COLO829 (cell line): Measurements from ENCODE around the gene TNFRSF25.
"Not testable (repeated sequence)": the region's sequence is repeated elsewhere in the genome, so short reads cannot be mapped to it uniquely, and the experiment has no call there.

ENCODE experiments used
- DNase-seq: peaks from one replicate; pipeline ENCODE4 v3.0.0; 2012; ENCODE audit warnings: low spot score

Gene TNFRSF25

DNA sequence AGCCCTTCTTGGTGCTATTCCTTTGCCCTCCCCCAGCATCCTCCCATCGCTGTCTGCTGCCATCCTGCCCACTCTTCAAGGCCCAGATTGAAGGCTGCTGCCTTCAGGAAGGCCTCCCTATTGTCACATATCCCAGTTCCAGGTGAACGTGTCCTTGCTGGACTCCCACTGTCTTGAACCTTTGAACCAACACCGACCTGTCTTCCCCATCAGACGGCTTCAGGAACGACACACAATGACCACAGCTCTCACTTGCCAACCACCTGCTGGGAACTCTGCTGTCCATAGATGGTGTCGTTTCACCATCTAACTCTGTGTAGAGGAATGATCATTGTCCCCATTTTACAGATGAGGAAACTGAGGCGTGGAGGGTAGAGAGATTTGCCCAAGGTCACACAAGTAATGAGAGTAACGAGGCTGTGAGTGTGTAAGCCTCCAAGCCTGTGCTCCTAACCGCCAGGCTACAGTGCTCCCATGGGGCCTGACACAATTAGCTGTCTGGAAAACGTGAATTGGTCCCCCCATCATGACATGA, 35.4 kb upstream of the TNFRSF25 start:
- no peak for DNase-seq

DNA sequence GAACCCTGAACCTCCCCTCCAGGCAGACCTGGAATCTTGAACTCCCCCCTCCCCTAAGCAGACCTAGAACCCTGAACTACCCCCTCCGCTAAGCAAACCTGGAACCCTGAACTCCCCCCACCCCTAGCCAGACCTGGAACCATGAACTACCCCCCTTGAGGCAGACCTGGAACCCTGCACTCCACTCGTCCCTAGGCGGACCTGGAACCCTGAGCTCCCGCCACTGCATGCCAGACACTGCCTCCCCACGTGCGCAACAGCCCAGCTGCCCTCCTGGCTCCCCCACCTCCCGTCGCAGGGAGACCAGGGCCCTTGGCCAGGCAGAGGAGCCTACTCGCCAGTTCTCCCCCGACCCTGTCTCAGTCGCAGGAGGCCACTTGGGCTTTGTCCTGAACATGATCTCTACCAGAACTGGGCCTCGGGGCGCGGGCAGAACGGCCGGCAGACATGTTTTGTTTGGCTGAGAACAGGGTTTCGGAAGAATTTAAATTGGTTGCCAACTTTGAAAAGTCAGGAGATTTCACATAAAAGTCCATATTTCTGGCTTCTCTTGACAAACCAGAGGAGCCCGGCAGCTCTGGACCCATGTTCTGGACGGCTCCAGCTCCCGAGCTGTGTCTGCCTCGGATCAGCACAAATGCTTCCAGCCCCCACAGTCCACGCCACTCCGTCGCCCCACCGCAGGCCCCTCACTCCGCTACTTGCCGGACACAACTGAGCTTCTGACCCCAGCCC, 34.7 kb upstream of the TNFRSF25 start:
- no peak for DNase-seq

DNA sequence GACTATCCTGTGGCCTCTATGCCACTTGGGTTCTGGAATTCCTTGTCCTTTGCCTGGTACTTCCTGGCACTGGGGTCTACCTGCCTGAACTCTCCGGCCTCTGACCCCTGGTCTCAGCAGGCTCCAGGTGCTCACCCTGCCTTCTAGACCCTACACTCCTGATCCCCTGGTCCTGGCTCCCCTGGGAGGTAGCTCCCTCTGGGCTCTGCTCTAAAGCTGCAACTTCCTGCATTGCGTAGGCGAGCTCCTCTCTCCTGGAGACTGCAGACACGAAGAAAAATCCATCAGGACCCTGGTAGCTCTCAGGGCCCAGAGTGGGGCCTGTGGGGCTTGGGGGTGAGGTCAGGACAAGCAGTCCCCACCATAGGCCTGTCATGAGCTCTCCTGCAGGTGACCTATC, 33.3 kb upstream of the TNFRSF25 start:
- DNase-seq, result no peak

DNA sequence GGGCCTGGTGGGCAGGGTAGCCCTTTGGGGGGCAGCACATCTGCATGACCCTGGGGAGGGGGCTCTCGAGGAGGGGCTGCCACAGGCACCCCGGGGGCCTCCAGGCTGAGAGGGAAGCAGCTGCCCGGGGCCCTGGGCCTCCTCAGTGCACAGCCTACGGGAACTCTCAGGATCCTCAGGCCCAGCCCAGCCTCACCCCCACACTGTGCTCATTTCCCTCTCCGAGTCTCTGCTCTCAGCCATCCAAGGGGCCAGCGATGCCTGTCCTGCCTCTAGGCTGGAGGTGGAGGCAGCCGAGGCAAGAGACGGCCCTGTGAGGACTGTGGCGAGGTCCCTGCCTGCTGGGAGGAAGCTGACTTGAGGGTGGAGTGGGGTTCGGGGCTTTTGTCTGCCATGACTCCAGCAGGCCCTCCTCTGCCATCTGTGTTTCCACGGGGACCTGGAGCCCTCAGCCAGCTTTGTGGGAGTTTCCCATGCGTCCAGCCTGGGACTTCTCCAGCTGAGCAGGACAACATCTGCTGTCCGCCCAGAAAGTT, 32.7 kb upstream of the TNFRSF25 start:
- no peak for DNase-seq

DNA sequence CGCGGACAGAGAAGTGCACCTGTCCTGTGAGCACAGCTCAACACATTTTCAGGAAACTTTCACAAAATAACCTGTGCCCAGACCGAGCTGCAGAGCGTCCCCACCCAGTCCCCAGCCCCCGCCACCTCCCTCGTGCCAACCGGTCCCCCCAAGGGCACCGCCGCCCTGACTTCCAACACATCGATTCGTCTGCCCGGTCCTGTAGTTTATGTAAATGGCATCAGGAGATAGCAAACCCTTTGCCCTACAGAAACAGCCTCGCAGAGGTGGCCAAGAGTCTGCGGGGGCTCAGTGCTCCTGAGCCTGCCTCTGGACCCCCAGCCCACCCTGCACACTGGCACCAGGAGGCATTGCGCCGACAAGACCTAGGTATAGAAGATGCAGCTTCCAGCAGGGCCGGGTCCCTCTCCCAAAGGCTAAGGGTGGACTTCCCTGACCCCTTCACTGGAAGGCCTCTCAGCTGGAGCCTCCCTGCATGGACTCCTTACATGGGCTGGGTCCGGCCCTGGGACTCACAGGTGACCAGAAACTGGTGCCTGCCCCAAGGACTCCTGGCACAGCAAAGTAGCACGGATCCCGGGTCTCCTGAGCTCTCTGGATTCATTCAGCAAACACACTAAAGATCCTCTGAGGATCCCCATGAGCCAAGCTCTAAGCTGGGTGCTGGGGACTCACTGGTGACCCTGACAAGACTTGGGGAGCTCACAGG, 32.0 kb upstream of the TNFRSF25 start:
- DNase-seq, result no peak

DNA sequence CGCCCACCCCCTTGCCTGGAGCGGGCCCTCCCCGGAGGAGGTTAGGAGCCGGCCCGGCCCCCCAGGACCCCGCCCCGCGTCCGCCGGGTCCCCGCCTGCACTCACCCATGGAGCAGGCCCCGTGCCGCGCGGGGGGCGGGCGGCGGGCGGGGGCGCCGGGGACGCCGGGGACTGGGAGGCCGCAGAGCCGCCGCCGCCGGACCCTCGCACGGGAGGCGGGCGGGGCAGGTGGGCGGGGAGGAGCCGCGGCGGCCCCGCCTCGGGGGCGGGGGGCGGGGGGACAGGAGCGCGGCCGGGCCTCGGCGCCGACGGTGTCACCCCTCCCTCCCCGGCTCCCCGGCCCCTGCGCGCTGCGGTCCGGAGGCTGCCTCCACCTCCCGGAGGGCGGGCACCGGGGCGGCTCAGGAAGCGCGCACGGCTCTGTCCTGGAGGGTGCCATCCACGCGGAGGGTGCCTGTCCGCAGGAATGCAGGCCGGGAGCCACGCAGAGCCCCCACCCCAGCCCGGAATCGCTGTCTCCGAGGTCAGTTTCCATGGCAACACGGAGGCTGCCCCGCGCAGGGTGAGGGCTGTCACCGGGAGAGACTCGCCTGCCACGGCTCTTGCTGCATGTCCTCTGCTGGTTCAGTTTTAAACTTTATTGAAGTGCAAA, 31.4 kb upstream of the TNFRSF25 start:
- DNase-seq, result peak; percentile 33

DNA sequence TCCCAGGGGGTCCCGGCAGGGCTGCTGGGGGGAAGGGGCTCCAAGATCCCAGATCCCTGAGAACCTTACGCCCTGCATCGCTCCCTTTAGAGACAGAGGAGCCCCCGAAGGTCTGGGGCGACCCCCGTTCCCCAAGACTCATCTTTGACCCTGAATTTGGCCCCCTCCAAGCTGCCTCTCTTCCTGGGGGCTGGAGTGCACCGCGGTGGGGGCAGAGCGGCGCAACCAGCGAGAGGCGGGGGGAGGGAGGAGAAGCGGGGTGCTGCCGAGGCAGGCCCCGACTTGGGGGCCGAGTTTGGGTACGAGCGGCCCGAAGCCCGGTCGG, 30.9 kb upstream of the TNFRSF25 start:
- no peak for DNase-seq

DNA sequence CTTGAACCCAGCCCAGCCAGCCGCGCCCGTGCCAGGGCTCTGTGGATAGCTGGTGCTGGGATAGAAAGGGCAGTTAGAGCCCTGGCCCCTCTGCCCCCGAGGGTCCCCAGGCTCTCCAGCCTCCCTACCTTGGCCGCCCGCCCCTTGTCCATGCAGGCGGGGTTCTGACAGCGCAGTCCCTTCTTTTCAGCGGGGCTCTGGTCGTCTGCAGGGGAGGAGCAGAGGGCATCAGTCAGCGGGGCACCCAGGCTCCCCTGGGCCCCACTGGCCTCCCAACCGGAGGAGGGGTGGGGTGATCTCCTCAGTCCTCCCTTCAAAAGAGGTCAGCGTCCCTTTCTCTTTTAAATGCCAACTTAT, 30.4 kb upstream of the TNFRSF25 start:
- DNase-seq, result no peak

DNA sequence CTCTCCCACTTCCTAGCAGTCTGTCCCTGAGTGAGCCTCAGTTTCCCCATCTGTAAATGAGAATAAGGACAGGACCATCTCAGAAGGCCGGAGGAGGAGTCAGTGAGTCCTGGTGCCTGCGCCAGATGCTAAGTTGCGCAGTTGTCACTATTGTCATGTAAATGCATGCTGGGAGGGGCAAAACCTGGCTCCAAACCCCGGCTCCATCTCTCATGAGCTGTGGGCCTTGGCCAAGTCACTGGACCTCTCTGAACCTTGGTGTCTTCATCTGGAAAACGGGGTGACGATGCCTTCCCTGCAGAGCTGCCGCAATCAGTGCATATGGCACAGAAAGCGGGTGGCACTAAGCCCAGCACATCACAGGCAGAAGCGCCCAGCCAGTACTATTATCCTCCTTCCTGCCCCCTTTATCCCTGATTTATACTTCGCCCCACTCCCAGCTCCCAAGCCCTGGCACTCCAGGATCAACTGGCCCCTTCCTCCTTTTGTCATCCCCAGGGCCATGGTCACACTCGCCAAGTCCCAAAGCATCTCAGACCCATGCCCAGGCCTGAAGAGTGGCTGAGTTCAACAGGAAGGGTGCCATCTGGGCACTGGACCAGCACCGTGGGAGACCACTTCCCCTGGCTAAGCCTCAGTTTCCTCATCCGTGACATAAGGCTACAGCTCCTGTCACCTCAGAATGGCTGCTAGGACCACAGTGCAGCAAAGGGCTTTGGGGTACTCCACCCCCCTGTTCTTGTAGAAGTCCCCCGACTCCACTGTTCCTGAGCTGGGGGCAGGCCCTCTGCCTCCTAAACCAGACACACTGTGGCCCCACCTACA, 29.8 kb upstream of the TNFRSF25 start:
- no peak for DNase-seq

DNA sequence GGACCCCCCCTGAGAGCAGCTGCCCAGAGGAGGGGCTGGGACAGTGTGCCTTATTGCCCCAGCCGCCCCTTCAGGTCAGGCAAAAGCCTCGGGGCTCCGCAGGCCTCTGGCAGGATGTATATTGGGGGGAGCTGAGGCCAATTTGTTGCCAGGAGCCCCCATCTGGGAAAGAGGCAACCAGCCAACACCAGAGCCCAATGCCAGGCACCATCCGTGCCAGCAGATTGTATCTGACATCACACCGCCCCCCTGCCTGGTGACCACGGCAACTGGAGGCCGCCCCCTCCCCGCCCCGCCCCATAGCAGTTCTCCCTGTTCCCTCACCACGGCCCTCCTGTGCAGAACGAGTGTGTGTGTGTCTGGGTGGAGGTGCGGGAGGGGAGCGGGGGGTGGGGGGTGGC, 29.1 kb upstream of the TNFRSF25 start:
- DNase-seq, result no peak

DNA sequence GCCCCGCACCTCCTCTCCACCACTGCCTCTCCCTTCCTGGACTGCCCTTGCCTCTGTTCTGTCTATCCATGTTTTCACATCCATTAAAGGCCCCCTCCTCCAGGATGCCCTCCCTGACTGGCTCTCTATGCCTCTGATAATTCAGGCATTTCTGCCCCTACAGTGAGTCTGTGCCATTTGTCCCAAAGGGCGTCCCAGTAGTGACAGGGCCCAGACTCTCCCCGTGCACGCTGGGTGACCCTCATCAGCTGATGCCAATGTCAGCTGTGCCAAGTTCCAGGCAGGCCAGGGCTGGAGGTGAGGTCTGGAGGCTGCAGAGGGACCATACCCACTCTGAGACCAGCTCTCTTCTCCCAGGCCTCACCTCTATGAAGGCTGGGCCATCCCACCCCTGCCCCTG, 28.7 kb upstream of the TNFRSF25 start:
- no peak for DNase-seq

DNA sequence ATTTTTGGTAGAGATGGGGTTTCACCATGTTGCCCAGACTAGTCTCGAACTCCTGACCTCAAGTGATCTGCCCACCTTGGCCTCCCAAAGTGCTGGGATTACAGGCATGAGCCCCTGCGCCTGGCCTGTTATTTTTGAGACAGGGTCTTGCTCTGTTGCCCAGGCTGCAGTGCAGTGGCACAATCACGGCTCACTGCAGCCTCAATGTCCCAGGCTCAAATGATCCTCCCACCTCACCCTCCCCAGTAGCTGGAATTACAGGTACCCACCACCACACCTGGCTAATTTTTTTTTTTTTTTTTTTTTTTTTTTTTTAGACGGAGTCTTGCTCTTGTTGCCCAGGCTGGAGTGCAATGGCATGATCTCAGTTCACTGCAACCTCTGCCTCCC, 27.9 kb upstream of the TNFRSF25 start:
- not testable (repeated sequence) for DNase-seq

DNA sequence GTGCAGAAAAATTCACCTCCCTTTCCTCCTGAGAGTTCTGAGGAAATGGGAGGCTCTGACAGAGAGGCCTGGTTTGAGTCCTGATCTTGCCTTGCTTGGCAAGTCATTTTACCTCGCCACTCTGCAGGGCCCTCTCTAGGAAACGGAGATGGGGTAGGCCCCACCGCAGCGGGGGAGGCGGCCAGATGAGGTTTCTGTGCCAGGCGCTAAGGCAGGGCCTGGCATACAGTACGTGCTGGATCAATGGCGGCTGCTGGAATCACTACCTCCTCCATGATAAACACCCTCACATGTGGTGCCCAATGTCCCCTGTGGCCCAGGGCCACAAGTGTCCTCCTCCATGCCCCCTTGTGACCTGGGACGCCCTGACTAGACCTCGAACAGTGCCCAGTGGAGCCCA, 26.0 kb upstream of the TNFRSF25 start:
- DNase-seq, result no peak

DNA sequence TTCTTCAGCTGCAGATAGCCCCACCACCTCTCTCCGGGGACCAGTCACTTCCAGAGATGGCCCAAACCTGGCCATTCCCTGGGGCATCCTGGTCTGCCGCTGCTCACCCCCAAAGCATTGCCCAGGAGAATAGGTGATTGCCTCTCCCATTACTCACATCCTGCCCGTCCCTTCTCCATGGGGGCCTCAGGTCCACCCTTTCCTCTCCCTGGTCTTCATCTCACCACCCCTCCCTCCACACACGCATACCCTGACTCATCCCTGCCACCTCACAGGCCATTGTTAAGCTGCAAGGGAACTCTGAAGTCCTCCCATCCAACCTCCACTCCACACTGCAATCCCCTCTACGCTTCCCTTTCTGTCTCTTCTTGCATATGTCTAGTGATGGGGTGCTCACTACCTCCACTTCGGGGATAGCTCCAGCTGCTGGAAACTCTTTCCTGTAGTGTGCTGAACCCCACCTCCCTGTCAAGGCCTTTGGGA, 25.5 kb upstream of the TNFRSF25 start, which contains the start of gene PLEKHG5:
Gene PLEKHG5 (minus strand): TSS at position 188 of the 483 bp plus-strand sequence. CDS start 14,096 bp downstream, outside the sequence.
- no peak for DNase-seq

DNA sequence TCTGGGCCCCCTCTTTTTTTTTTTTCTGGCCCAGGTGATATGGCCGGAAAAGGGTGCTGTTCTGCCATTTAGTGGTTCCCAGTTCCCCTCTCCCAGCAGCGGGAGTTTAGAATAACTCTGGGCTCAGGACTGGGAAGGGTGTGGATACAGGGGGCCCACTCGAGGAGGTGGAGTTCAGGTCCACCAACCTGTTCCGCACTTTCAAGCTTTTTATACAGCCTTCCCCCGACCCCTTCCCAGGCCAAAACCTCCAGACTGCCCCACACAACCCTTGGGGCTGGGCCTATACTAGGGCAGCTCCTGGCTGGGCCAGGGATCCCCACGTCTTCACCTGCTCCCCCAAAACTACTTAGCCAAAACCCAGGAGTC, 25.1 kb upstream of the TNFRSF25 start:
- no peak for DNase-seq

DNA sequence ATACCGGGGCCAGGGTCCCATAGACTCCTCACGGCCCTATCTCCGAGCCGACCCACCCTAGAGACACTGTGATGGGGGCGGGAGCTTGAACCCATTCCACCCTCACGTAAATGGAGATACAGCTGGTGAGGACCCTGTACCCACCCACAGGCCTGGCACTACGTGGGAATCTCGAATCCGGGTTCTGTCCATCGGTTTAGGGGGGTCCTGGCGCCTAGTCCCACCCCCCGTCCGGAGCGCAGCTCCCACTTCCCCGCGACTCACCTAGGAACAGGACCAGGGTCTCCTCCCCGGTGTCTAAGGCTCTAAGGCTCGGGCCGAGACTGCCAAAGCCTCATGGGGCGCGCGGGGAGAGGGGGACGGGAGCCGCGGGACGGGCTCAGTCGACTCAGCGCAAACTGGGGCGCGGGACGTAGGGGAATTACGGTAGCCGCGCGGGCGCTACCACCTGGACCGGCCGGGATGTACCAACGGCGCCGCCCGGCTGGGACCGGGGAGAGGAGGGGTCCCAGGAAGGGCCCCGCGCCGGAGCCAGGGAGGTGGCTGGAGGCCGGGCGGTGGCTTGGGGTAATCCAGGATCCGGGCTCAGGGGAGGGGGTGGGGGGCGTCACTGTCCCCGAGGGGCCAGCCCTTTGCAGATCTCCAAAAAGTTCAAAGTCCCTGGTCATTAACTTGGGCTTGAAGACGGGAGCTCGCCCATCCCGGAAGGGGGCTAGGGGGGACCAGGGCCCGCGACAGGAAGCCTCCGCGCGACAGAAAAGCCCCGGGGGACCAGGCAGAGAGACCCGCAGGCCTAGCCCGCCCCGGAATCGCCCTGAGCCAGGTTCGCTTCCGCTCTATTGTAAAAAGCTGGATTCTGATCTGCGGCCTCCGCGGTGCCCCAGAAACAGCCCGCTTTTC, 24.5 kb upstream of the TNFRSF25 start:
- peak; percentile 40 for DNase-seq

DNA sequence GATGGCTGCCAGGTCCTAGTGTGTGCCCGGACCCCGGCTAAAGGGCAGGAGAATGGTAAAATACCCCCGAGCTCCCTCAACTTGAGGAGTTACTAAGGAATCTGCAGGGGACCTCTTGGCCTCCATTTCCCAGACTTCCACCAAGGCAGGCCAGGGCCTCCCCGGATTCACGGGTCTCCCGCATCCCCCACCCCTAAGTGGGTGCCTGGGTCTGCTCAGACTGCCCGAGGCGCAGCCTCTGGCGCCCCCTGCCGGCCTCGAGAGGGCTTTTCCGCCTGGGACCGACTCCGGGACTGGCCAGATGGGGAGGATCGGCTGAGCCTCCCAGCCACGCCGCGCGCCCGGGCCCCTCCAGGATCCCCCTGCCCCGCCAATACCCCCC, 23.8 kb upstream of the TNFRSF25 start:
- DNase-seq, result peak; percentile 70

DNA sequence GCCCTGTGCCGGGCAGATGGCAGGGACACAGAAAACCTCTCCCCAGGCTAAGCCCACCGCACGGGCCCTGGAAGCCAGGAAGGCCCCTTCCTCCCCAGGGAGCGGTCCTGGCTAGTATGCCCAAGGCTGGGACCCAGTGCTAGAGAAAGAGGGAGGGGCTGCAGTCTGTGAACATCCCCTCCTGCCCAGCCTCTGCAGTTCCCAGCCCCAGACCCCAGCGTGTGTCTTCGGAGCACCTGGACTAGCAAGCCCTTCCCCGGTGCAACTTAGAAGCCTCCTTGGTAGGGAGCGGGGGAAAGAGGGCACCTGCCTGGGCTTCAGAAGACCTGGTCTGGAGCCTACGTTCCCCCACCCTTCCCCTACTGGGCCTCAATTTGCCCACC, 23.4 kb upstream of the TNFRSF25 start:
- no peak for DNase-seq

DNA sequence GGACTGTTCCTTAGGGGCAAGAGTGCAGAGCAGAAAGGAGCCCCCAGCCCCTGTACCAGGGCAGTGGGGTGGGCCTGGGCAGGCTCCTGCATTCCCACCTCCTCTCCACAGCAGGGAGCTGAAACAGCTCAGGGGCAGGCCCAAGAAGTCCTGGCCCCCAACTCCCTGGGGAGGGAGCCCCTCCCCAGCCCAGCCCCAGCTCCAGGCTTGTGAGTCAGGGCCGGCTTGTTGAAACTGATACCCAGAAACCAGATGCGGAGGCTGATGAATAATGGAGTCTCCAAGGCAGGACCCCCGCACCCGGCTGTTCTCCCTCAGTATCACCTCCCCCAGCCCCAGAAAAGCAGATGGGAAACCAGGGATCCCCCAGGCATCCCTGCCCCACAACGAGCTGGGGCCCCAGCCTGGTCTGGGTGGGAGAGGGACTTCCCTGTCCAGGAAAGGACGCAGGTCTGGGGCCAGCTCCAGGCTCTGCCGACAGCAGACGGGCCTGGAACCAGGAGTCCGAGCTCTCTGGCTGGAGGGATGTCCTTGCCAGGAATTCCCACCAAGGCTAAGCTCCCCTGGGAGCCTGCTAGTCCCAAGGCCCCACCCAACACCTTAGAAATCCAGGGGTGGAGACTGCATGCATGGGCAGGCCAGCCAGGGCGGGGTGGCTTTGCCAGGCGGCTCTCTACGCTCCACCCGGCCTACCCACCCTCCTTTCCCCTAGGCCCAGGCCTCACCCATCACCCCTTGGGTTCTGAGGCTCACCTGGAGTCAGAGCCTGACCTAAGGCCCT, 22.8 kb upstream of the TNFRSF25 start:
- no peak for DNase-seq
